Esophagus muscularis mucosa (tissue), 3 donors: Measurements from ENCODE around the gene RDX.

ENCODE experiments used
- POLR2A ChIP-seq: fragments of 450-650 bp; IDR thresholded peaks from one replicate; pipeline ENCODE4 v1.6.1; 2017; ENCODE audit warnings: antibody characterized with exemption, moderate library complexity, mild to moderate bottlenecking, low read depth
- POLR2AphosphoS5 ChIP-seq, 2 donors: sonication (generic); formaldehyde crosslinking; IDR thresholded peaks; one replicate each; pipeline ENCODE4 v1.6.1; 2017; ENCODE audit warnings: antibody characterized with exemption in 2 of 2
- TF ChIP-seq, protein P1 (sequence below), 3 experiments: fragments of 200-600 bp in 2 of 3; fragments of 450-650 bp in 1 of 3; sonication (generic) in 2 of 3; IDR thresholded peaks; one replicate each; pipeline ENCODE4 v1.5.1; 2017 to 2019; ENCODE audit warnings: antibody characterized with exemption in 3 of 3, mild to moderate bottlenecking in 2 of 3, moderate library complexity in 1 of 3

DNA sequence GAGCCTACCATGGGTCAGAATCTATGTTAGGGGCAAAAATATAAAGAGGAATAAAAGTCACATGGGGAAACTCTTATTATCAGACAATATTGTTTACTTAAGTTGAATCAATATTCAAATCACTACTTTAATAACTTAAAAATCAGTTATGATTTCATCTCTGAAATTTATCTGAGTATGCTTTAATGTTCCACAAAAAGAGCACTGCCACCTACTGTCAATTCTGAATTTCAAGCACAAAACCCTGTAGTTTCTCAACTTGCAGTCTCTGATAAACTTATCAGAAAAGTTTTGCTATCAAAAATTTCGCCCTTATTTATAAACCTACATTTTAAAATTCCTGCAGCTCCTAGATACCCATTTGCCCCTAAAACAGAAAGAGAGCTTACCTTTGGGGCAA lies 47.3 kb downstream of the RDX start:
- TF ChIP-seq, protein P1, sequence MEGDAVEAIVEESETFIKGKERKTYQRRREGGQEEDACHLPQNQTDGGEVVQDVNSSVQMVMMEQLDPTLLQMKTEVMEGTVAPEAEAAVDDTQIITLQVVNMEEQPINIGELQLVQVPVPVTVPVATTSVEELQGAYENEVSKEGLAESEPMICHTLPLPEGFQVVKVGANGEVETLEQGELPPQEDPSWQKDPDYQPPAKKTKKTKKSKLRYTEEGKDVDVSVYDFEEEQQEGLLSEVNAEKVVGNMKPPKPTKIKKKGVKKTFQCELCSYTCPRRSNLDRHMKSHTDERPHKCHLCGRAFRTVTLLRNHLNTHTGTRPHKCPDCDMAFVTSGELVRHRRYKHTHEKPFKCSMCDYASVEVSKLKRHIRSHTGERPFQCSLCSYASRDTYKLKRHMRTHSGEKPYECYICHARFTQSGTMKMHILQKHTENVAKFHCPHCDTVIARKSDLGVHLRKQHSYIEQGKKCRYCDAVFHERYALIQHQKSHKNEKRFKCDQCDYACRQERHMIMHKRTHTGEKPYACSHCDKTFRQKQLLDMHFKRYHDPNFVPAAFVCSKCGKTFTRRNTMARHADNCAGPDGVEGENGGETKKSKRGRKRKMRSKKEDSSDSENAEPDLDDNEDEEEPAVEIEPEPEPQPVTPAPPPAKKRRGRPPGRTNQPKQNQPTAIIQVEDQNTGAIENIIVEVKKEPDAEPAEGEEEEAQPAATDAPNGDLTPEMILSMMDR (IDR thresholded peaks at IDR 0.05) = peak in 1 of 3 experiments; percentile 21
- no peak for TF ChIP-seq POLR2A
- no peak for TF ChIP-seq POLR2AphosphoS5 (IDR thresholded peaks at IDR 0.05)
